Measurements from ENCODE around the gene ZNF764.
"Not testable (repeated sequence)": the region's sequence is repeated elsewhere in the genome, so short reads cannot be mapped to it uniquely, and the experiment has no call there.

Gene ZNF764

GRCh38 chr16:30543067-30543466 is 15.1 kb downstream of the ZNF764 start:
- no peak for DNase-seq

DNA sequence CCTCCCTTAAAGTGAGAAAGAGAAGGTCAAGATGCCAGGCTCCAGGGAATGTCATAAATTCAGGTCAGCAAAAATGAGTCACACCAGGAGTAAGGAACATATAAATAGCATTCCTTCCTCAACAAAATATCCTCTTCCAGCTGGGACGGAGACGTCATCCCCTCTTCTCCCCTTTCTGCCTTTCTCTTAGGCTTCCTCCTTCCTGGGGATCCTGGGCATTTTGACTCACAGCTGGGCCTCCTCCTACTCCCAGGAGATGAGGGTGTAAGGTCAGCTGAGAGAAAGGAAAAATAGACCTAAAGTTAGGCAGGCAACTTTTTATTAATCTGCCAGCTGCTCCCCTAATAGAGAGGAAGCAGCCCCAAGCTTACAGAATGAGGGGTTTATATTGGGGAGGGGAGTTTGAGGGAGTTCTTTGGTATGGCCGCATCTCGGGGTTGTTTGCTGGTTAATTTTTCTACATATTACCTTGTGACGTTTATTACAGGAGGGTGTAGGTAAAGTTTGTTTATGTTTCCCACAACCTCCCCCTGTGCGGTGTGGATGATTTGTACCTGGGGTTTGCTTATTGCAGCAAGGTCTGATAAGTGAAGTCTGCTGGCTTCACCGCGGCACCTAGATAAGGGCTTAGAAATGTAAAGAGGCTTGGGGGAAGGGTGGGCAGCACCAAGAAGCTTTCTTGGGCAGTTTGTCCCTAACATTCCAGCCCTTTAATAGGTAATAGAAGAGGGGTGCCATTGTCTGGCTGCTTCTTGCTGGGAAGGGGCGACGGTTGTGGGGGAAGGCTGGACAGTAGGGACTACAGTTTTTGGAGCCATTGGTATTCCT is 16.5 kb downstream of the ZNF764 start:
- no peak for DNase-seq

DNA sequence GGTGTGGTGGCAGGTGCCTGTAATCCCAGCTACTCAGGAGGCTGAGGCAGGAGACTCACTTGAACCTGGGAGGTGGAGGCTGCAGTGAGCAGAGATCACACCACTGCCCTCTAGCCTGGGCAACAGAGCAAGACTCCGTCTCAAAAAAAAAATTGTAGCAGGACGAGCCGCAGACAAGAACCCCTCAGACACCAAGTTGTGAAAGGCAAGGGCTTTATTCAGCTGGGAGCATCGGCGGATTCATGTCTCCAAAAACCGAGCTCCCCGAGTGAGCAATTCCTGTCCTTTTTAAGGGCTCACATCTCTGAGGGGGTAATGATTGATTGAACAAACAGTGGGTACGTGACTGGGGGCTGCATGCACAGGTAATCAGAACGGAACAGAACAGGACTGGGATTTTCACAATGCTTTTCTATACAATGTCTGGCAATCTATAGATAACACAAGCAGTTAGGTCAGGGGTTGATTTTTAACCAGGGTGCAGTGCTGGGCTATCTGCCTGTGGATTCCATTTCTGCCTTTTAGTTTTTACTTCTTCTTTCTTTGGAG is 17.2 kb downstream of the ZNF764 start:
- DNase-seq = not testable (repeated sequence)

DNA sequence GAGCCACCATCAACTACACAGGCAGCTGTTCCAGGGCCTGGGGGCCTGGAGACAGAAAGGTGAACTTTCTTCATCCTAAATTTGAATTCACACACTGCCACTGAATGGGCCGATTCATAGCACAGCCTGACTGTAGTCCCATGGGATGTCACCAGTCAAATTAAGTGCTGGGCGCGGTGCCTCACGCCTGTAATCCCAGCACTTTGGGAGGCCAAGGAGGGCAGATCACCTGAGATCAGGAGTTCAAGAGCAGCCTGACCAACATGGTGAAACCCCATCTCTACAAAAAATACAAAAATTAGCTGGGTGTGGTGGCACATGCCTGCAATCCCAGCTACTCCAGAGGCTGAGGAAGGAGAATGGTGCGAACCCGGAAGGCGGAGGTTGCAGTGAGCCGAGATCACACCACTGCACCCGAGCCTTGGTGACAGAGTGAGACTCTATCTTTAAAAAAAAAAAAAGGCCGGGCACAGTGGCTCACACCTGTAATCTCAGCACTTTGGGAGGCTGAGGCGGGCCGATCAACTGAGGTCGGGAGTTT is 18.1 kb downstream of the ZNF764 start:
- not testable (repeated sequence) for DNase-seq

- DNase-seq = no peak
Observed at GRCh38 chr16:30539000-30539964, 18.9 kb downstream of the ZNF764 start.

- DNase-seq = not testable (repeated sequence)
Observed at GRCh38 chr16:30536391-30537024, 21.7 kb downstream of the ZNF764 start.

- peak; percentile 70 to 87 for DNase-seq
Observed at GRCh38 chr16:30535777-30536190, 22.4 kb downstream of the ZNF764 start.

GRCh38 chr16:30535106-30535776 is 22.9 kb downstream of the ZNF764 start:
- no peak for DNase-seq

GRCh38 chr16:30534368-30535105 is 23.6 kb downstream of the ZNF764 start, which contains the start of gene ZNF747:
TSS of gene ZNF747 (minus strand) at chr16:30534858. CDS start at chr16:30534679, 179 bp downstream.
- DNase-seq = peak; percentile 94 to 96

- DNase-seq = no peak
Observed at GRCh38 chr16:30533748-30534367, 24.3 kb downstream of the ZNF764 start.

DNA sequence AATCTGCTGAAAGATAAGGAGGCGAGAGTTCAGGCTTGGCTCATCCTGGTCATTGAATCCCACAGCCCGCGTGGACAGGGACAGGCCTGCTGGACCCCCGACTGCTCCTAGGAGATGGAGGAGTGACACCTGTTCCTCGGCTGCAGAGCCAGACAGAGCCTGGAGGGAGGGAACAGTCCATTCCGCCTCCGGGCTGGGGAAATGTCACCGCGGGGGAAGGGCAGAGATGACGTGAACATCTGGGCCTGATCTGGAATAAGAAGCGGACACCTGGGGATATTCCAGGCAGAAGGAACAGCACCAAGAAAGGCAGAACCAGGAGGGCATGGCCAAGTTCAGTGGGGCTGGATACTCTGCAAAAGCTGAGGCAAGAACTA is 25.0 kb downstream of the ZNF764 start:
- no peak for DNase-seq

DNA sequence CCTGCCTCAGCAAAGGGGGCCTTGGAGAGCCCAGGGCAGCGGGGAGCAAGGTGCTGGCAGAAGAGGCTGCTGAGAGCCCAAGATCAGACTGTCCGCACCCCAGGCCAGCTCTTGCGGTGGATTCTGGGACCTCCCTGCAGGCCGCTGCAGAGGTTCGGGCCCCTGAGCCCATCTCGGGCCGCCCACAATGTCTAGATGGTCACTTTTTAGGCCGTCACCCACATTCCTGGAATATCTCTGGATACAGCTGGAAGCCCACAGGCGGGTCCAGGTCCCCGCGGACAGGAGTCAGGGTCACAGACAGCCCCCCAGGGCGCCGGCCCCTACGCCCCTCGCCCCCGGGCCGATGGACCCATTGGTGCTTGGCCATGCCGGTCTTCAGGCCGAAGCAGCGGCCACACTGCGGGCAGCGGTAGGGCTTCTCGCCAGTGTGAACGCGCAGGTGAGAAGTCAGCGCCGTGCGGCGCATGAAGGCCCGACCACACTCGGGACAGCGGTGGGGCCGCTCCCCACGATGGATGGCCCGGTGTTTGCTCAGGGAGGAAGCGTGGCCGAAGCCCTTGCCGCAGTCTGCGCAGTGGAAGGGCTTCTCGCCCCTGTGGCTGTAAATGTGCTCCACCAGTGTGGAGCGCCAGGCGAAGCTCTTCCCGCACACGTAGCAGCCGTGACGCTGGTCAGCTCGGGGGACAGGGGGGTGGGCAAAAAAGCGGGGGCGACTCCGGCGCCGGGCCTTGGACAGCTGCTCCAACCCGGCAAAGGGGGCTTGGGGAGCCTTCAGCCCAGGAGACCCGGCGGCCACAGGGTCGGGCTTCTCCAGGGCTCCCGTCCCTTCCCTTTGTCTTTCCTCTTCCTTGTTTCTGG is 25.7 kb downstream of the ZNF764 start:
- no peak for DNase-seq

DNA sequence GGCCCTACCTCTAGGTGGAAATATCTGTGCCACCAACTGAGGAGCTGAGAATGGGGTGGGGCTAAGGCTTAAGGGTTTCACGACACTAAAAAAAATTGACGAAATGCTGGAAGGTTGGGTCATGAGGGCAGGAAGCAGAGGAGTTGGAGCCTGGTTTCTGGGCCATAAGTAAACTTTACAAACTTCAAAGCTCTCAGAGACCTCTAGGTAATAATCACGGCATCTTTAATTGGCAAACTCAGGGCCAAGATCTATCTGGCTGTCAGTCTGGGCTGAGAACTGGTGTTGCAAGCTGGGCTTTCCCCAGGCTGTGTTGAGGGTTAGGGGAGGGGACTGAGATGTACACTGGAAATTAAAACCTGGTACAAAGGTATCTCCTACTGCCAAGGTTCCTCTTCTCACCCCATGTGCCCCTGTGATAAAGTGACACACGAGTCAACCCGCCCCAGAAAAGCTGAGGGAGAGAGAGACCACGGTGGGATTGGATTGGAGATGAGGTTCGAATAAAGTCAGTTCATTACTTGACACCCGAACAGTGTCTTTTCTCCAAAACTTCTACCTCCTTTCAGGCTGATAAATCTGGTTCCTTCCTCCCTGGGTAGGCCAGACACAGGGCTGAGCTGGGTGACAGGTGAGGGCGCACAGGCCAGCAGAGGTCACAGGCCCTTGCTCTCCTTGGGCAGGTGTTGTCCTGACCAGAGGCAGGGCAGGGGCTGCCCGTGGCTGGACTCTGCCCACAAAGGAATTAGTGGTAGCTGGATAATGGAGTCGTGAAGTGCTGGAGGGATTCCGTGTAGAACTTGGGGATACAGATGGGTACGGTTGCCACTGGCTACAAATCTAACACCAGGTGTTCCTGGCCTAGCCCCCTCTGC is 27.8 kb downstream of the ZNF764 start:
- DNase-seq = no peak

- DNase-seq = no peak
Observed at GRCh38 chr16:30528799-30529457, 29.2 kb downstream of the ZNF764 start.

- no peak for DNase-seq
Observed at GRCh38 chr16:30527635-30528178, 30.5 kb downstream of the ZNF764 start.

DNA sequence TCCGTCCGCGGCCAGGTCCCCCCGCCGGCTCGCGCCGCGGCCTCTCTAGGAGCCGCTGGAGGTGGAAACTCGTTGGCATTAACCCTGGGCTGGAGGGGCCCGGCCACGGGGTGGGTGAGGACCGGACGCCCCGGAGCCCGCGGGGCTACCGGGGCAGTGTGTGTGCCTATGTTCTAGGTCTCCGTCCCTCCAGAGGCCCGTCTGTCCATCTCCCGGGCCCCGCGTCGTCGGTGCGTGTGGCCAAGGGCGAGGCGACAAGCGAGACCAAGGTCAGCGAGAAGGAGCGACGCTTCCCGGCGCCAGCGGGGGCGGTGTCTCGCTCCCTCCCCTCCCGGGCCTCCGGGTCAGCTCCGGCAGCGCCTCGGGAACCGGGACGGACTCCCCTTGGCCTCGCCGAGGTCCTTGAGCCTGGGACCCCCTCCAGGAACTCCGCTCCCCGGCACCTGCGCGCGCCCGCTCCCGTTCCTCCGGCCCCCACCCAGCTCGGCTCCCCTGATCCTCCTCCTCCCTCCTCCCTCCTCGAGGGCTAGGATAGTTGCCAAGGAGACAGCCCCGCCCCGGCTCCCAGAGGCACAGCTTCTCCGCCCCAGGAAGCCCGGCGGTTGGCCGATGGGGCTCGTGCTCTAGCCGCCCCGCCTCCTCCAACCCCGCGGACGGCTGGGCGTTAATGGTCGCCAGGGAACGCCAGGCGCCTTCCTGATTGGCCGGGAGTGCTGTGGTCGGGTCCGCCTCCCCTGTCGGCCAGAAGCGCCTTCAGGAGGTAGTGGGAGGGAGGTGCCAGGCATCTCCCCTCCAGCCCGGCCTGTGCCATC is 31.1 kb downstream of the ZNF764 start:
- peak; percentile 99 to 100 for DNase-seq
